Ovary (tissue), 9 donors: ENCODE data around the gene PDK4. TPM values are rescaled to one million over a fixed set of nuclear protein-coding genes. Genes with fewer than 3 reads are reported as not detected.

Experiments used
- DNase-seq, 5 donors: peaks; one replicate each; pipeline ENCODE4 v3.0.0-alpha.2; 2019 to 2020
- H3K27ac ChIP-seq, 2 donors: fragments of 200-600 bp; one replicate each; pipeline versions ENCODE4 v1.5.1 to v1.8.0; 2019 to 2022
- H3K27me3 ChIP-seq: fragments of 200-600 bp; one replicate; pipeline ENCODE4 v1.8.0; 2022
- H3K36me3 ChIP-seq: fragments of 200-600 bp; sonication (generic); one replicate; pipeline ENCODE4 v1.5.1; 2019
- H3K4me1 ChIP-seq: one replicate; pipeline ENCODE4 v1.8.1; 2013; ENCODE audit warnings: mild to moderate bottlenecking, moderate library complexity; ENCODE audit not compliant: insufficient read depth
- H3K4me3 ChIP-seq: fragments of 200-600 bp; sonication (generic); one replicate; pipeline ENCODE4 v1.5.1; 2017
- H3K9me3 ChIP-seq, 2 donors: fragments of 200-600 bp in 1 of 2; sonication (generic) in 1 of 2; one replicate each; pipeline versions ENCODE4 v1.5.1 to v1.8.1; 2013 to 2019; ENCODE audit warnings: mild to moderate bottlenecking in 1 of 2, moderate library complexity in 1 of 2
- EP300 ChIP-seq: sonication (generic); formaldehyde crosslinking; IDR thresholded peaks from one replicate; pipeline ENCODE4 v1.6.1; 2017; ENCODE audit warnings: antibody characterized with exemption
- POLR2A ChIP-seq: fragments of 450-650 bp; IDR thresholded peaks from one replicate; pipeline ENCODE4 v1.6.1; 2017; ENCODE audit warnings: antibody characterized with exemption, mild to moderate bottlenecking, moderate library complexity
- WGBS, 3 donors: extraction: QIAGEN DNeasy Blood & Tissue Kit in 1 of 3; methylation state at CpG; one replicate each; pipeline versions ENCODE4 v1.1.5 to v1.1.7; 2013 to 2017; 5-methylcytosine and 5-hydroxymethylcytosine counted together
- intact Hi-C, 4 donors: fragments of 100-400 bp; cut with DNase I; formaldehyde crosslinking; loops; one replicate each; pipeline versions ENCODE4 v1.11.0 to v1.15.1; 2022 to 2023
- polyA plus RNA-seq, 2 donors: library from polyadenylated mRNA; stranded (reverse); fragments of 200-250 nt in 1 of 2; fragments of 350-450 nt in 1 of 2; fragmentation: Illumina TruSeq in 1 of 2; extraction: RNeasy Lipid Tissue Mini Kit (QIAGEN cat#74804) in 1 of 2; gene quantifications; one replicate each; pipeline ENCODE4 v1.2.3, GENCODE V29; 2013 to 2014
- total RNA-seq, 7 donors: library from RNA; depleted of rRNA in 2 of 7; stranded (reverse); fragments of >200 nt in 2 of 7; fragmentation: NEBNext Ultra II Directional in 3 of 7; extraction: Animal tissue kit (Norgen Biotek cat#: 25700) in 3 of 7; gene quantifications; one replicate each; pipeline versions ENCODE4 v1.1.0 to v1.2.4, GENCODE V29; 2016 to 2023
- TF ChIP-seq, protein P1 (sequence below), 3 donors: fragments of 450-650 bp in 2 of 3; fragments of 200-600 bp in 1 of 3; IDR thresholded peaks; one replicate each; pipeline versions ENCODE4 v1.5.1 to v1.8.0; 2016 to 2022; ENCODE audit warnings: antibody characterized with exemption in 3 of 3, mild to moderate bottlenecking in 1 of 3
- donor health status: DM: no; HTN: no; CAD: no; lungs with moderate emphysema.
- donor health status: DM: no; HTN: no; CAD: no.
- donor health status: Bipolar disorder and iron deficiency.
- donor health status: DM: yes; HTN: yes; CAD: no.
- donor health status: DM: no; HTN: no; CAD: no.
- donor health status: DM: yes; HTN: yes; CAD: no.

Gene PDK4
- total and polyA plus RNA-seq, 9 donors = 45.9 to 718 (median 185) TPM

DNA sequence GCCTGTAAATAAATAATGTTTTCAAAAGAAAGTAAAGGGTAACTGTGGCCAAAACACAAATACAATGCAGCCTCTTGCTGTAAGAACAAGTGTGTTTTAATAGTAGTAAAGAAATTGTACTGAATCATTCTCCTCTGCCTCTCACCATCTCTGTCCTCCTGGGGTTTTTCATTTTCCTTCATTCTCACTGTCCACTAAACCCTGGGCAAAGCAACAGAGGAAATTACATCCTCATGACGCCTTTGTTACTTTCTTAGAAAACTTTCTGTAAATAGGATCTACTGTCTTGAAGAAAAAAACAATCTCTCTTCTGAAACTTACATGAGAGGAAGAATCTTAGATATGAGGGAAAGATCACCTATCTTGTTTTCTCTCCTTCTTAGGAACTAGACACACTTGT is 56.0 kb downstream of the PDK4 start:
- WGBS, 3 donors = 65 to 70% (median 68%) methylated on average over 1 of the region's 1 CpG
- TF ChIP-seq EP300 (no peak), POLR2A (no peak)
- TF ChIP-seq, protein P1, sequence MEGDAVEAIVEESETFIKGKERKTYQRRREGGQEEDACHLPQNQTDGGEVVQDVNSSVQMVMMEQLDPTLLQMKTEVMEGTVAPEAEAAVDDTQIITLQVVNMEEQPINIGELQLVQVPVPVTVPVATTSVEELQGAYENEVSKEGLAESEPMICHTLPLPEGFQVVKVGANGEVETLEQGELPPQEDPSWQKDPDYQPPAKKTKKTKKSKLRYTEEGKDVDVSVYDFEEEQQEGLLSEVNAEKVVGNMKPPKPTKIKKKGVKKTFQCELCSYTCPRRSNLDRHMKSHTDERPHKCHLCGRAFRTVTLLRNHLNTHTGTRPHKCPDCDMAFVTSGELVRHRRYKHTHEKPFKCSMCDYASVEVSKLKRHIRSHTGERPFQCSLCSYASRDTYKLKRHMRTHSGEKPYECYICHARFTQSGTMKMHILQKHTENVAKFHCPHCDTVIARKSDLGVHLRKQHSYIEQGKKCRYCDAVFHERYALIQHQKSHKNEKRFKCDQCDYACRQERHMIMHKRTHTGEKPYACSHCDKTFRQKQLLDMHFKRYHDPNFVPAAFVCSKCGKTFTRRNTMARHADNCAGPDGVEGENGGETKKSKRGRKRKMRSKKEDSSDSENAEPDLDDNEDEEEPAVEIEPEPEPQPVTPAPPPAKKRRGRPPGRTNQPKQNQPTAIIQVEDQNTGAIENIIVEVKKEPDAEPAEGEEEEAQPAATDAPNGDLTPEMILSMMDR (IDR thresholded peaks at IDR 0.05) = no peak
- no peak for DNase-seq
- Histone ChIP-seq H3K36me3 (no peaks in the 10 kb centered on the region), H3K27ac (no peak overlapping the region), H3K4me1 (no peaks in the 10 kb centered on the region), H3K4me3 (no peak overlapping the region), H3K27me3 (no peaks in the 10 kb centered on the region), H3K9me3 (no peaks in the 10 kb centered on the region)
- intact Hi-C loops = loop anchor here in 2 of 4 donors (5.0 kb wide), 1 partner anchor 147 kb away; no protein-coding TSS in a partner anchor

DNA sequence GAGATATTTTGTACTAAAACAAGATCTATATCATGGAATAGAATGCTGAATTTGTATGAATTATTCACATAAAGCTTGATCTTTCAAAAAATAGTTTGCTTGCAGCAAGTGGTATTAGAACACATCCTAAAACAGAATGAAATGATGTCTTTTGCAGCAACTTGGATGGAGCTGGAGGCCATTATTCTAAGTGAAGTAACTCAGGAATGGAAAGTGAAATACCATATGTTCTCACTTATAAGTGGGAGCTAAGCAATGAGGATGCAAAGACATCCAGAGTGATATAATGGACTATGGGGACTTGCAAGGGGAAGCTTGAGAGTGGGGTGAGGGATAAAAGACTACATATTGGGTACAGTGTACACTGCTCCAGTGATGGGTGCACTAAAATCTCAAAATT is 56.9 kb downstream of the PDK4 start:
- Histone ChIP-seq H3K9me3 (no peaks in the 10 kb centered on the region), H3K36me3 (no peaks in the 10 kb centered on the region), H3K4me1 (no peaks in the 10 kb centered on the region), H3K27ac (no peak overlapping the region), H3K4me3 (no peak overlapping the region), H3K27me3 (no peaks in the 10 kb centered on the region)
- no peak for TF ChIP-seq EP300
- TF ChIP-seq, protein P1 (IDR thresholded peaks at IDR 0.05) = no peak
- TF ChIP-seq POLR2A = no peak
- no peak for DNase-seq
- intact Hi-C loops = no loop called here

DNA sequence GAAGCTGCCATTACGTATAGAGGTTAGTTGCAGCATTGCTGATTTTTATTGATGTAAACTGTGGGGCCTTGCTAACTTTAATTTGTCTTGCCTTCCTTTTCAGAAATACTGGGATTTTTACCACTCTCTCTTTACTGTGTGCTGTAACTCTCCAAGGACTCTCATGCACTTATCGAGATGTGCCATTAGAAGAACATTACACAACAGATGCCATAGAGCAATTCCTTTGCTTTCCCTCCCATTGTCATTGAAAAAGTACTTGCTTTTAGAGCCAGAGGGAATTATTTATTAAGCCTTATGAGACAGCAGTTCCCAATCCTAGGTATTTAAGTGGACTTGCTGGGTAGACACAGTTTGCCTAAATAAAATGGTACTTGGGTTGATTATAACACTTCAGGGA is 58.8 kb downstream of the PDK4 start:
- Histone ChIP-seq H3K27ac (no peak overlapping the region), H3K4me1 (no peaks in the 10 kb centered on the region), H3K4me3 (no peak overlapping the region), H3K27me3 (no peaks in the 10 kb centered on the region), H3K9me3 (no peaks in the 10 kb centered on the region), H3K36me3 (no peaks in the 10 kb centered on the region)
- intact Hi-C loops = no loop called here
- TF ChIP-seq, protein P1 (IDR thresholded peaks at IDR 0.05) = no peak
- TF ChIP-seq POLR2A = no peak
- TF ChIP-seq EP300 = no peak
- WGBS, 3 donors = 93 to 97% (median 95%) methylated on average over 2 of the region's 2 CpGs
- no peak for DNase-seq

DNA sequence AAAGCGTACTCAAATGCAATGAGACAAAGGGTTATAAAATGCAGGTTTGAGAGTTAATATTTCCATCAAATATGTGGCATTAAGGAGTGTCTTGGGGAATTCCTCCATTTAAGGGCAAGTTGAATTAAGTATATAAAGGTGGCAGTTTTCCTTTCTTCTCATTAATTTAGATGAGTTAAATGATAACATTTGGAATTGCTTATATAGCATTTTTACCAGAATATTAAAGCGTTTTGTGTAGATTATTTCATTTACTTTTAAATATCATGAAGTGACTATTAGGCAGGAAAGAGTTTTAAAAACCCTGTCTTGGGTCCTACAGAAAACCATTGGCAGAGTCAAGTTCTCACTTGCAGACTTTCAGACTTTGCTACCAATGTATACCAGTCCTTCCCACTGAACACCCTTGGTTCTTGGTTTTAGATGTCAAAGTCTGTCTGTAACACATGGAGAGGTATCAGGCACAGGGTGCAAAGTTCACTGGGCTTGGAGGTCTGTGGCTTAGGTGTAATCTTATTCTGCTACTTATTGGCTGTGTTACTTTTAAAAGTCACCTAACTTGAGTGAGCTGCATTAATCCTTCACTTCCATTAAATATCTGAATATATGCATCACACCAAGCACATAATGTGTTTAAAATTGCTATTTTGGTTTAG is 59.5 kb downstream of the PDK4 start:
- intact Hi-C loops = no loop called here
- TF ChIP-seq POLR2A (no peak), EP300 (no peak)
- TF ChIP-seq, protein P1 (IDR thresholded peaks at IDR 0.05) = no peak
- no peaks in the 10 kb centered on the region for H3K27me3 ChIP-seq
- no peaks in the 10 kb centered on the region for H3K4me1 ChIP-seq
- H3K36me3 ChIP-seq = no peaks in the 10 kb centered on the region
- no peak overlapping the region for H3K4me3 ChIP-seq
- no peak overlapping the region for H3K27ac ChIP-seq
- H3K9me3 ChIP-seq = no peaks in the 10 kb centered on the region
- WGBS, 3 donors = 94 to 96% (median 96%) methylated on average over 2 of the region's 2 CpGs
- no peak for DNase-seq
